CD4-positive, alpha-beta T cell treated with Interleukin-21 for 1 hour (primary cell): ENCODE results near the gene HSF2BP.
"Not testable (repeated sequence)": the region's sequence is repeated elsewhere in the genome, so short reads cannot be mapped to it uniquely, and the experiment has no call there.

Experiments used
- DNase-seq: peaks from one replicate; pipeline ENCODE4 v3.0.0-alpha.2; 2020

Gene HSF2BP

DNA sequence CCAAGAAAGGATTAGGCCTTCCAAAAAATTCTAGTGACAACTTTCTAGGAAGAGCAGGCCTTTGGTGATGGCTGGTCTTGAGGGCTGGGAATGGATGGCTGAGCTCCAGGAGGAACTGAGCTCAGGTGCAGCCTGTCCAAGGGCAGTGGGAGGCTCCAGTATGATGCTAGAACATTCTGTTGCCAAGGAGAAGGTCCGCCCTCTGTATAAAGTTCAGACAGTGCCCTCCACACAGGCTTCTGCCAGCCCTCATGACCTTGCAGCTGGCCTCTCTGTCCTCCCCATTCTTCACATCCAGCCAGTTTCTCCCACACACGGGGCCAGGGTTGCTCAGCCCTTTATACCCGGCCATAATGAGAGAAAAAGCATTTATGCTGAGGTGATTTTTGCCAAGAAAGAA lies 146.3 kb downstream of the HSF2BP start:
- DNase-seq = not testable (repeated sequence)

- DNase-seq = not testable (repeated sequence)
These were observed 148.1 kb downstream of the HSF2BP start for GRCh38 chr21:43511209-43511608.

GRCh38 chr21:43510669-43511068 lies 148.6 kb downstream of the HSF2BP start:
- DNase-seq = not testable (repeated sequence)

DNA sequence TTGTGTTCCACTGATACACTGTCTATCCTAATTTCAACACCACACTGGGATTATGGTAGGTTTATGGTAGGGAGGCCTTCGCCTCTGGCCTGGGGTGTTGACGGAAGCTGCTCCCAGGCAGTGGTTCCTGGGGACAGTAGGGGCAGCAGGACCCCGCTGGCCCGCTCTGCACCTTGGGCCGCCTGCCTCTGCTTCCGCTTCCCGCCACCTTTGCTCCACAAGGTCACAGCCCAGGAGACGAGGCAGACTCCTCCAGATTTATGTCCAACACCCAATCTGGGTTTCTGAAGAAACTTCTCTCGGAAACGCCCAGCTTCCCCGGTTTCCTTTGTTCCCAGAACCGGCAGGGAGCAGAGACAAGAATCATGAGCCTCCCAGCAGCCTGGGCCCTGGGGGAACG lies 155.4 kb downstream of the HSF2BP start:
- not testable (repeated sequence) for DNase-seq

- DNase-seq = not testable (repeated sequence)
These were observed 156.1 kb downstream of the HSF2BP start for GRCh38 chr21:43503075-43503750.

- DNase-seq = not testable (repeated sequence)
These were observed 156.7 kb downstream of the HSF2BP start for GRCh38 chr21:43502407-43503071.

- DNase-seq = not testable (repeated sequence)
These were observed 160.4 kb downstream of the HSF2BP start for GRCh38 chr21:43498924-43499323.

DNA sequence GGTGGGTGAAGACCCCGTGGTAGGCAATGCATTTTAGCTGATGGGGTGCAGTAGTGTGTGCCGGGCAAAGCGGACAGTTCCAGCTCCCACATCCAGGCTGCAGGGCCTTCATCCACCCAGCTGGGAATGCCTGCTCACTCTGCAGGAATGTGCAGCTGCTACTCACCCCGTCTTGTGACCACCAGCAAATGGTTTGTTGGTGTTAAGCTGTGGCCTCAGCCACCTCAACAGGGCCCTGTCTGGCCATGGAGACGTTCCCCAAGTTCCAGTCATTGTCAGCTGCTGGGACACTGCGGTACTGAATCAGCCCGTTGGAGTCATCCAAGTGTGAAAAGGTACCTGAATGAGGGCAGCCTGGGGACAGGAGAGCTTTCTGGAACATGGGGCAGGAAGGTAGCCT lies 161.2 kb downstream of the HSF2BP start:
- DNase-seq = not testable (repeated sequence)

GRCh38 chr21:43494279-43495012 lies 164.8 kb downstream of the HSF2BP start:
- not testable (repeated sequence) for DNase-seq

DNA sequence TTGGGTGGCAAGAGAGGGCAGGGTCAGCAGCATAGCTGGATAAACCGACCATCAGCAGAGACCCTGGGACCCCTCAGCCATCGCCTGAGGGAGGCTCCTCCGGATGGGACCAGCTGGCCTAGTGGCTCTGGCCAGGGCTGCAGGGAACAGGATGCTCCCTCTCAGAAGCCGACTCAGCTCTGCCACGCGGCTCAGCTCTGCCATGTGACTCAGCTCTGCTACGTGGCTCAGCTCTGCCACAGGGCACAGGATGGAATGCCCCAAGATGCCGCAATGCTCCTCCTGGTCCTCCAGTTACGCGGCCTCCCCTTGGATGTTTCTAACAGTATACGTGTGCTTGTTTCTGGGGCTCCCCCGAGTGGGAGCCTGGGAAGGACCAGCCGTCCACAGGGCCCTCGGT lies 165.8 kb downstream of the HSF2BP start:
- DNase-seq = not testable (repeated sequence)

- not testable (repeated sequence) for DNase-seq
These were observed 171.1 kb downstream of the HSF2BP start for GRCh38 chr21:43488235-43488634.

DNA sequence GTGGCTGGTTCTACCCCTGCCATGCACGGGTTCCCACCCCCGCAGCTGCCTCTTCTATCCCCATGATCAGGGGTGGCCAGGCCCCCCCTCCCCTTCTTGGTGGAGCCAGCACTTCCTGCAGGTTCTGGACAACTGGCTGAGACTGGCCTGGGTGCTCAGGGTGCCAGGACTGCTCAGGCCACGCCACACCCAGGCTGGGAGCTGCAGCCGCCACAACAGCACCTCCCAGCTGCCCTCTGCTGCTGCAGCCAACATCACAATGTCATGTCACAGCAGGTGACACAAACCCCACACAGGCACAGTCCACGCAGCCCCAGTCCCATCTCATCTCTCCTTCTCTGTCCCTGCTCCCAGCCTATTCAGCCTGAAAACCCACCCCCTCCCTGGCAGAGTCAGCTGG lies 173.2 kb downstream of the HSF2BP start:
- DNase-seq = not testable (repeated sequence)

DNA sequence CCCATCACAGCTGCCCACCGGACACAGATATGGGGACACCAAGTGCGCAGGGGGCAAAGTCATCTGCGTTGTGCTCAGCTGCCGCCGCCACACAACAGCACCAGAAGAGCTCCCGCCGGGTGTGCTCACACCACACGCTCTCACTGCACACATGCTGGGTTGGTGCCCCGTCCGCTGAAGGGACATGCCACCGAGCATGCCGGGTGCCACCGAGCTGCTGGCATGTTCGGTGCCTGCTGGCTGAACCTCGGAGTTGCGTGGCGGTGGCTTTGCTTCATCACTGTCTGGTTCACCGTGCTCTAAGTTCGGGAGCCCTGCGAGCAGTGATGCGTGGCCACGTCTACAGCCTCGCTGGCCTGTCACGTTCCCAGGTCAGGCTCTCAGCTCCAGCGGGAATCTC lies 174.3 kb downstream of the HSF2BP start:
- not testable (repeated sequence) for DNase-seq

GRCh38 chr21:43479197-43479596 lies 180.1 kb downstream of the HSF2BP start:
- DNase-seq = not testable (repeated sequence)
